HEK293 (cell line): ENCODE data around the gene CCDC150.

ENCODE experiments used
- CTCF ChIP-seq: fragments of 450-650 bp; formaldehyde crosslinking; IDR thresholded peaks from 2 replicates; pipeline ENCODE4 v1.5.1; 2016; ENCODE audit warnings: missing biosample characterization, missing genetic modification characterization
- MZF1 ChIP-seq: fragments of 450-650 bp; formaldehyde crosslinking; IDR thresholded peaks from 2 replicates; pipeline ENCODE4 v1.5.1; 2017; ENCODE audit warnings: missing biosample characterization, missing genetic modification characterization, borderline replicate concordance
- REST ChIP-seq: fragments of 450-650 bp; formaldehyde crosslinking; IDR thresholded peaks from 2 replicates; pipeline ENCODE4 v1.5.1; 2016; ENCODE audit warnings: missing biosample characterization, missing genetic modification characterization
- ZBTB20 ChIP-seq: fragments of 450-650 bp; formaldehyde crosslinking; IDR thresholded peaks from 2 replicates; pipeline ENCODE4 v1.5.1; 2016; ENCODE audit warnings: missing biosample characterization, missing genetic modification characterization
- ZNF24 ChIP-seq: fragments of 450-650 bp; formaldehyde crosslinking; IDR thresholded peaks from 2 replicates; pipeline ENCODE4 v1.5.1; 2016; ENCODE audit warnings: missing biosample characterization, missing genetic modification characterization
- ZNF354C ChIP-seq: fragments of 450-650 bp; formaldehyde crosslinking; IDR thresholded peaks from 2 replicates; pipeline ENCODE4 v1.5.1; 2016; ENCODE audit warnings: missing biosample characterization, missing genetic modification characterization, low read depth, borderline replicate concordance
- ZNF660 ChIP-seq: fragments of 450-650 bp; IDR thresholded peaks from 2 replicates; pipeline ENCODE4 v1.5.1; 2018; ENCODE audit warnings: missing biosample characterization, mild to moderate bottlenecking, missing genetic modification characterization
- ZNF670 ChIP-seq: fragments of 450-650 bp; formaldehyde crosslinking; IDR thresholded peaks from 2 replicates; pipeline ENCODE4 v1.5.1; 2016; ENCODE audit warnings: missing biosample characterization, missing genetic modification characterization, low read depth

GRCh38 chr2:196649202-196649601 is 9.7 kb downstream of the CCDC150 start:
- TF ChIP-seq ZBTB20 (tag by site-specific recombination) (no peak), ZNF660 (tag by site-specific recombination) (no peak), MZF1 (tag by site-specific recombination) (no peak), ZNF24 (tag by site-specific recombination) (no peak), CTCF (tag by site-specific recombination) (no peak), ZNF354C (no peak), REST (tag by site-specific recombination) (no peak), ZNF670 (no peak)
